Activated T-cell treated with anti-CD3 and anti-CD28 coated beads for 48 hours (primary cell): ENCODE measurements around the gene DNMT3B.
"Not testable (repeated sequence)": the region's sequence is repeated elsewhere in the genome, so short reads cannot be mapped to it uniquely, and the experiment has no call there.

Experiments used
- DNase-seq: peaks from one replicate; pipeline ENCODE4 v3.0.0-alpha.2; 2020; ENCODE audit warnings: low read depth

The DNMT3B gene

GRCh38 chr20:32761831-32762753 is at the start of gene DNMT3B:
DNMT3B (plus strand) TSS chr20:32762385; CDS start chr20:32780324, 17,939 bp downstream.
- DNase-seq, result peak; percentile 71

GRCh38 chr20:32718749-32719348 is 43.3 kb upstream of the DNMT3B start:
- DNase-seq, result no peak

GRCh38 chr20:32727683-32728082 is 34.5 kb upstream of the DNMT3B start:
- DNase-seq, result no peak

GRCh38 chr20:32728435-32728834 is 33.8 kb upstream of the DNMT3B start:
- DNase-seq, result not testable (repeated sequence)

- not testable (repeated sequence) for DNase-seq
These were observed 32.9 kb upstream of the DNMT3B start for GRCh38 chr20:32729334-32729733.

GRCh38 chr20:32731882-32732266 is 30.3 kb upstream of the DNMT3B start:
- no peak for DNase-seq

- DNase-seq, result no peak
These were observed 24.6 kb upstream of the DNMT3B start for GRCh38 chr20:32737371-32738223.

GRCh38 chr20:32741151-32741550 is 21.0 kb upstream of the DNMT3B start:
- no peak for DNase-seq

GRCh38 chr20:32742322-32743236 is 19.6 kb upstream of the DNMT3B start:
- DNase-seq, result no peak

- DNase-seq, result peak; percentile 66
These were observed 18.7 kb upstream of the DNMT3B start, which contains the start of gene COMMD7 for GRCh38 chr20:32743237-32744112. COMMD7 (minus strand) TSS chr20:32743467; CDS start chr20:32743391, 76 bp downstream.

- DNase-seq, result no peak
These were observed 12.1 kb upstream of the DNMT3B start for GRCh38 chr20:32749914-32750637.

- DNase-seq, result no peak
These were observed 10.9 kb upstream of the DNMT3B start for GRCh38 chr20:32751293-32751692.

GRCh38 chr20:32751702-32752457 is 10.3 kb upstream of the DNMT3B start:
- DNase-seq, result no peak

- no peak for DNase-seq
These were observed 9.5 kb upstream of the DNMT3B start for GRCh38 chr20:32752458-32753250.

- DNase-seq, result no peak
These were observed 8.5 kb upstream of the DNMT3B start for GRCh38 chr20:32753731-32754130.

- DNase-seq, result no peak
These were observed 6.0 kb upstream of the DNMT3B start for GRCh38 chr20:32756156-32756555.

GRCh38 chr20:32761417-32761830 is 761 bp upstream of the DNMT3B start:
- no peak for DNase-seq

- no peak for DNase-seq
These were observed 593 bp downstream of the DNMT3B start for GRCh38 chr20:32762754-32763201.
